ENCODE results near the gene TBC1D5. TPM values are rescaled to one million over a fixed set of nuclear protein-coding genes. Genes with fewer than 3 reads are reported as not detected.
"Not testable (repeated sequence)": the region's sequence is repeated elsewhere in the genome, so short reads cannot be mapped to it uniquely, and the experiment has no call there.

The TBC1D5 gene
- total RNA-seq, 1 experiment from 2014 or later = 59.1 TPM

DNA sequence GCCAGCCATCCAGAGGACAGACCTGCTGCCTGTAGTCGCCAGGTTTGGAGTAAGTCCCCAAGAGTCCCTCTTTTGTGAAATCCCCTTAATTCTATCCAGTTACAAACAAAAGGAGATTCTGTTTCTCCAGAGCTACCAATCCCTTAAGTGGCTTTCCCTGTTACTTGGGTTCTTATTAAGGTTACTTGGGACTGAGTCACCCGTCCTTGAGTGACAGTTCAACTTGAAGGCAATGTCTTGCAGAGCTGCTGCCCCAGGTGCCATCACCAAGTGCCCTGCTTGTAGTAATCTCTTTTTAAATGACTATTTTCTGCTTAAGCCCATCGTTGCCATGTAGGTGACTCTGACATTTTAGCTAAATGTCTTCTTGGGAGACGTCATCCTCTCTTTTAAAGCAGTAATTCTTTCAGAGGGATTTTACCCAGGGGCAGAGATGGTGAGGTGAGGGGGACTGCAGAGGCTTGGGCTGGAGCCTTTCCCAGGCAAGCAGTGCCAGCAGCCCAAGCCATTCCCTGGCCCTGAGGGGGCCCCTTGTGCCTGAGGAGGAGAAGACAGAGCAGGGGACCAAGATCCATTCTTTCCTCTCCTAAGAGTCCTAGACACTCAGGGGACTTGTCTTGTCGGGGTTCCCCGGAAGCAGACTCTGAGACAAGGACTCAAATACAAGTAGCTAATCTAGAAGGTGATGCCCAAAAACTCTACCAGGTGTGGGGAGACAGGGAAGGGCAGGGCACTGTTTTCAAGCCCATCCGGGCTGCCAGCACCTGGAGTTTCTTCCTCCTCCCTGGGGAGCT is 604.0 kb downstream of the TBC1D5 start:
- DNase-seq (ENCODE audit: low read depth) = peak; percentile 25

DNA sequence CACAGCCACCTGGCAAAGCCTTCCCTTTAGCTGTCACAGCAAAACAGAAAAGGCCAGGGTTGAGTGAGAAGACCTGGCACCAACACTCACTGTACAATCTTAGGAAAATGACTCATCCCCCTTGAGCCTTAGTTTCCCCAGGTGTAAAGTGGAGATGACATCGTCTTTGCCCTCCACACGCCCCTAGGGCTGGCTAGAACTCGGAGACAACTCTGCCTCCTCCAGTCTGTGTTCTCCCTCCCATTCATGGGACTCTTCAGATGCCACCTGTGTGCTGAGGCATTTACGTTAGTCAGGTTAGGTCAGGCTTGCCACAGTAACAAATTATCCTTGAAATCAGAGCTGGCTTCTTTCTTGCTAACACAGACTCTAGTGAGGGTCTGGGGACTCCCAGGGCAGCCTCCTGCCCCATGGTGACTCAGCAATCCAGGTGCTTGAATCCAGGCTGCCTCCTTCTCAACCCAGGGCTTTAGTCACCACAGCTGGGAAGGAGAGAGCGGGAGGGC is 605.1 kb downstream of the TBC1D5 start:
- DNase-seq (ENCODE audit: low read depth) = no peak

DNA sequence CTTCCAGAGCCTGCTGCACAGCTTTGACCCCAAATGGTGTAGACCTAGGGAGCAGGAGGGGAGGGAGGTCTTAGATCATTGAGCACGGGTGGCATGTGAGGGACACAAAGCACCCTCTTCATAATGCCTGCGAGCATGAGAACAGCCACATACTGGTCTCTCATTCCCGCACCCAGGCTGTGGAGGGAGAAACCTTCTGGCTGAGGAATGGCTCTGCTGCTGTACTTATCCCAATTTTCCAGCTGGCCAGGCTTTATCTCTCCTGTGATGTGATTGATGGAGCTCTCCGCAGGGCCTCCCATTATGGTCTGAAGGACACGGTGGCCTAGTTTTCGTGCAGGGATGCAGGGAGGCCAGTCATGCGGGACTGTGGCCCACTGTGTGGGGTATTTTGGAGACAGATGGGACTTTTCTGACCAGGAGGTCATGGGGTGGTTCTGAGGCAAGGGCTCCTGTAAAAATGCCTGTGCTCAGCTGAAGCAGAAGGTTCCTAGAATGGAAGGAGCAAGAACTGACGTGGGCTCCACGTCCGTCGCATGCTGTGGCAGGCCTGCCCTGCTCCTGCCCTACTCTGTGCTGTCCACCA is 606.2 kb downstream of the TBC1D5 start:
- no peak for DNase-seq (ENCODE audit: low read depth)

DNA sequence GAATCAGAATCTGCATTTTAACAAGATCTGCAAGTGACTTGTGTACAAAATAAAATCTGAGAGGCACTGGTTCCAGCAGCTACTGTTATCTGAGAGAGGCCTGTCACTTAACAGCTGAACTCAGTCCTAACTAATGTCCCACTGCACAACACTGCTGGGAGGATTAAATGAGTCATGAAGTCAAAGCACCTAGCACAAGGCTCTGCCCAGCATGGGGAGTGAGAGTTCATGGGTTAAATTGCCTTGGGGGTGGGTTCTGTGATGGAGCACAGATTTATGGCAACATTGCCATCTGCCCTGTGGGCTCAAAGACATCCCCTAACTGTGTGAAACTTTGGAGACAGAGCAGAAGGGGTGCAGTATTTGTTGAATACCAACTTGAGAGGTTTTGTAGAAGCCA is 606.7 kb downstream of the TBC1D5 start:
- no peak for DNase-seq (ENCODE audit: low read depth)

DNA sequence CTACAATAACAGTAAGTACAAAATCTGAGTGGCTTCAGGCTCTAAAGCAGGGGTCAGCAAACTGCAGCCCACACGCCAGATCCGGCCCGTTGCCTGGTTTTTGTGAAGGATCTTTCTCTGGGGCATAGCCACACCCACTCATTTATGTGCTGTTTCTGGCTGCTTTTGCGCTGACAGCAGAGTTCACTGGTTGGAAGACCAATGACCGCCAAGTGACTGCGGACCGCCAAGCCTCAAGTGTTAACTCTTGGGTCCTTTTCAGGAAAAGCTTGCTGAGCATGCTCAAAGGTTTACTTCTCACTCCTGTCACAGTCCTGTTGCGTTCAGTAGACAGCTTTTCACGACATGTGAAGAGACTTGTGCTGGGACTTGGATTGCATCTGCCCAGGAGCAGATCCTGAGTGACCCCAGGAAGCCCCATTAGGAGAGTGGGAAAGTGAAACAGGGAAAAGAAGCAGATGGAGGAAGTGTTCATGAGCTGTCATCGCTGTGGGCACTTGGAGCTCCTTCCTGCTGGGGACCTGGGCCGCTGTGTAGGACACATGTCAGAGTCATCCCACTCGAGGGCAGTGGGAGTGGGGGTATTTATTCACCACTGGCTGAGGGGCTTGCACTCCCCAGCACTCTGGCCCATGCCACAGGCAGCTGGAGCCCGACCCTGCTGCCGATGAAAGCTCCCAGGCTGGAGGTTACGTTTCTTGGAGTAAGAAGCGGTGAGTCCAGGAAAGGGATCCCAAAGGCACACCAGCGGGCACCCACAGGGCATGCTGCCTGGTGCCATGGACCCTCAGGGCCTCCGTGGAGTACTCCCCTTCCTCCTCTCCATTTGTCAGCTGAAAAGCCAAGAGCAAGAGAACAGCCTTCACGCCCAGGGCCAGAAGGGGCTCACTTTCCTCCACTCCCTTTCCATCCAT is 608.5 kb downstream of the TBC1D5 start:
- no peak for DNase-seq (ENCODE audit: low read depth)

DNA sequence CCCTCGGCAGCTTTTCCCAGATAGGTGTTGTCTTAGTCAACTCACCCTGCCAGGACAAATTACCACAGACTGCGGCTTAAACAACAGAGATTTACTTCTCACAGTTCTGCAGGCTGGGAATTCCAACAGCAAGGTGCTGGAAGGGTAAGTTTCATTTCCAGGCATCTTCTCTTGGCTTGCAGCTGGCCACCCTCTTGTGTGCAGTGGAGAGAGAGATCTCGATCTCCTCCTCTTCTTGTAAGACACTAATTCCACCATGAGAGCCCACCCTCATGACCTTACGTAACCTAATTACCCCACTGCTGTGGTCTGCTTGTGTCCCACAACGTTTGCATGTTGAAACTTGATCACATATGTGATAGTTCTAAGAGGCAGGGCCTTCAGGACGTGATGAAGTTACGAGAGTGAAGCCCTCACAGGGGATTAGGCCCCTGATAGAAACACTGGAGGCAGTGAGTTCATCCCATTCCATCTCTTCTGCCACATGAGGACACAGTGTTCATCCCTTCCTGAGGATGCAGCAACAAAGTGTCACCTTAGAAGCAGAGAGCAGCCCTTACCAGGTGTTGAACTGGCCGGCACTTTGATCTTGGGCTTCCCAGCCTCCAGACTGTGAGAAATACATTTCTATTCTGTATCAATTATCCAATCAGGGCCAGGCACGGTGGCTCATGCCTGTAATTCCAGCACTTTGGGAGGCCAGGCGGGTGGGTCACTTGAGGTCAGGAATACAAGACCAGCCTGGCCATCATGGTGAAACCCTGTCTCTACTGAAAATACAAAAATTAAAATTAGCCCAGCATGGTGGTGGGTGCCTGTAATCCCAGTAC is 609.9 kb downstream of the TBC1D5 start:
- DNase-seq (ENCODE audit: low read depth) = no peak

DNA sequence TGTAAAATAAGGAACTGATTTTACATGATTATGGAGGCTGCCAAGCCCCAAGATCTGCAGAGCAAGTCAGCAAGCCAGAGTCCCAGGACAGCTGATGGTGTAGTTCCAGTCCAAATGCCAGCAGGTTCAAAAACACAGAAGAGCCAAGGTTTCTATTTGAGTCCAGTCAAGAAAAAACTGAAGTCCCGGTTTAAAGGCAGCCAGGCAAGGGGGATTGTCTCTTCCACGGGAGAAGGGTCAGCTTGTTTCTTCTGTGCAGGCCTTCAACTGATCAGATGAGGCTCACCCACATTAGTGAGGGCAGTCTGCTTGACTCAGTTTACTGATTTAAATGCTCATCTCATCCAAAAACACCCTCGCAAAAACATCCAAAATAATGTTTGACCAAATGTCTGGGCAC is 611.5 kb downstream of the TBC1D5 start:
- no peak for DNase-seq (ENCODE audit: low read depth)

DNA sequence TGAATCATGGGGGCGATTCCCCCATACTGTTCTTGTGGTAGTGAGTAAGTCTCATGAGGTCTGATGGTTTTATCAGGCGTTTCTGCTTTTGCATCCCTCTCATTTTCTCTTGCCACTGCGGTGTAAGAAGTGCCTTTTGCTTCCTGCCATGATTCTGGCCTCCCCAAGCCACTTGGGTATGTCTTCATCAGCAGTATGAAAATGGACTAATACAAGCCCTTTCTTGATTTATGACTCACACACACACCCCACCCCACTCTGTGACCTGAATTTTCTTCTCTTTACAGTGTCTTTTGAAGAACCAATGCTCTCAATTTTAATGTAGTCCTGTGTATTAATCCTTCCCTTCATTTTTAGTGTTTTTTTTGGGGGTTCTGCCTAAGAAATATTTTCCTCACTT is 612.9 kb downstream of the TBC1D5 start:
- no peak for DNase-seq (ENCODE audit: low read depth)

DNA sequence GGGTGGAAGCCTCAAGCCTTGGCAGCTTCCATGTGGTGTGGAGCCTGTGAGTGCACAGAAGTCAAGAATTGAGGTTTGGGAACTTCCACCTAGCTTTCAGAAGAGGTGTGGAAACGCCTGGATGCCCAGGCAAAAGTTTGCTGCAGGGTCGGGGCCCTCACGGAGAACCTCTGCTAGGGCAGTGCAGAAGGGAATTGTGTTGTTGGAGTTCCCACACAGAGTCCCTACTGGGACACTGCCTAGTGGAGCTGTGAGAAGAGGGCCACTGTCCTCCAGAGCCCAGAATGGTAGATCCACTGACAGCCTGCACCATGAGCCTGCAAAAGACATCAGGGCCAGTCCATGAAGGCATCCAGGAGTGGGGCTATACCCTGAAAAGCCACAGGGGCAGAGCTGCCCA is 613.8 kb downstream of the TBC1D5 start:
- DNase-seq (ENCODE audit: low read depth) = not testable (repeated sequence)

DNA sequence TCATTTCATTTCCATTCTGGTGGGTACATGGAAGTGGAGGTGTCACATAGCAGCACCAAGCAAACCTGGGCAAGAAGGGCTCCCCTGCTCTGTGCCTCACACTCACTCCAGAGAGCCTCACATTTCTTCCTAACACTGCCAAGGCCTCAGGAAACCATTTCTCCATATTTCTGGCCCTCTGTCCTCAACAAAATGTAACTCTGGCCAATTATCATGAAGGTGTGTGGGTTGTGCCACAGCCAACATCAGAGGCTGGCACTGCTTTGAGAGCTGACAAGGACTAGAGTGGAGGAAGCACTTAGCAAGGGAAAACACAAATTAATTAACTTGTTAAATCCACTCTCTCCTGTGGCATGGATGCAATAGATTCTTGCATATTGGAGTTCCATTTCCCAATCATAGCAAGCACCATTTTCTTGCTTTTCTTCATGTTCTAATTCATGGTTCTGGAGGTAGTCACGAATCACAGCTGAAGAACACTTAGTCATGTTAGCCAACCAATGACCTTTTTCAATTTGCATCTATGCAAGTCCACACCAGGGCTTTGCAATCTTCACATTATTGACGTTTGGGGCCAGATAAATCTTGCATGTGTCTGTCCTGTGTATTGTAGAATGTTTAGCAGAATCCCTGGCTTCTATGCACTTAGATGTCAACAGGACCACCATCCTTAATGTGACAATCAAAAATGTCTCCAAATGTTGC is 616.5 kb downstream of the TBC1D5 start:
- no peak for DNase-seq (ENCODE audit: low read depth)

DNA sequence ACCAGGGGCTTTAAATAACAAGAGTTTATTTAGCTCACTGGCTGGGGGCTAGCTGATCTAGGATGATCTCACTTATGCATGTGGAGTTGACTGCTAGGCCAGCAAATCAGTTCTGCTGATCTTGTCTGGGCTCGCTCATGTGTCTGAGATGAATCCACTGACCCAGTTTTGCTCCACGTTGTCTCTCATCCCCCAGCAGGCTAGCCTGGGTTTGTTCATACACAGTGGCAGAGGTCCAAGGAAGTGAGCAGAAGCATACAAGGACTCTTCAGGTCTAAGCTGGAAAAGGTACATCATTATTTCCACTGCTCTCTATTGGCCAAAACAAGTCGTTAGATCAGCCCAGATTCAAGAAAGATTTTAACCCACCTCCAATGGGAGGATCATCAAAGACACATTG is 619.7 kb downstream of the TBC1D5 start:
- DNase-seq (ENCODE audit: low read depth) = no peak

DNA sequence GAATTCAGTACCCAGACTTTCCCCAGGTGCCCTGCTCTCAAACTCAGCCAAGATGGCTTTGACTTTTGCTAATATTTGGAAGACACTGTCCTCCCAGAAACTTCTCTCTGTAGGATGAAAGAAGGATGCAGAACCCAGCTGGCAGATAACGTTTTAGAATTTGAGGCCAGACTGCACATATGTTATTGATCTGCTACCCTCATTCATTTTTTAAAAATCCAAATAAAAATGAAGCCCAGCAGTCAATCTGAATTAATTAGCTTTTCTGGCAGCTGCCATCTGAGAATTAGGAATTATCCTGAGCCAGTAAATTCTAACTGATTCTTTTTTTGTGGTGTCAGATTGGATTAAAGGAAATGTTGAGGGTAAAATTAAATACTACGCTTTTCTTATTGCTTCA is 621.1 kb downstream of the TBC1D5 start:
- DNase-seq (ENCODE audit: low read depth) = no peak

DNA sequence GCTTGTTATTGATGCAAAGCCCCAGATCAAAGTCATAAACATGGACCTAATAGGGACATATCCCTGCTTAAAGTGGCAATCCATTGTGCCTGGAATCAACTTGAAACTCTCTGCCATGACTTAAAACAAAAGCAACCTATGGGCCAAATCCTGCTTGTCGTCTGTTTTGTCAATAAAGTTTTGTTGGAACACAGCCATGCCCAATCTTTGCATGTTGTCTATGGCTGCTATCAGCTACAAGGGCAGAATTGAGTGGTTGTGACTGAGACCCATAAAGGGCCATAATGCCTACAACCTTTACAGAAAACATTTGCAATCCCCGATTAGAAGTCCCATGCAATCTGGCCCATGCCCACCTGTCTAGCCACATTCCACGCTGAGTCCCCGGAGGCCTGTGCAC is 622.3 kb downstream of the TBC1D5 start:
- DNase-seq (ENCODE audit: low read depth) = no peak

DNA sequence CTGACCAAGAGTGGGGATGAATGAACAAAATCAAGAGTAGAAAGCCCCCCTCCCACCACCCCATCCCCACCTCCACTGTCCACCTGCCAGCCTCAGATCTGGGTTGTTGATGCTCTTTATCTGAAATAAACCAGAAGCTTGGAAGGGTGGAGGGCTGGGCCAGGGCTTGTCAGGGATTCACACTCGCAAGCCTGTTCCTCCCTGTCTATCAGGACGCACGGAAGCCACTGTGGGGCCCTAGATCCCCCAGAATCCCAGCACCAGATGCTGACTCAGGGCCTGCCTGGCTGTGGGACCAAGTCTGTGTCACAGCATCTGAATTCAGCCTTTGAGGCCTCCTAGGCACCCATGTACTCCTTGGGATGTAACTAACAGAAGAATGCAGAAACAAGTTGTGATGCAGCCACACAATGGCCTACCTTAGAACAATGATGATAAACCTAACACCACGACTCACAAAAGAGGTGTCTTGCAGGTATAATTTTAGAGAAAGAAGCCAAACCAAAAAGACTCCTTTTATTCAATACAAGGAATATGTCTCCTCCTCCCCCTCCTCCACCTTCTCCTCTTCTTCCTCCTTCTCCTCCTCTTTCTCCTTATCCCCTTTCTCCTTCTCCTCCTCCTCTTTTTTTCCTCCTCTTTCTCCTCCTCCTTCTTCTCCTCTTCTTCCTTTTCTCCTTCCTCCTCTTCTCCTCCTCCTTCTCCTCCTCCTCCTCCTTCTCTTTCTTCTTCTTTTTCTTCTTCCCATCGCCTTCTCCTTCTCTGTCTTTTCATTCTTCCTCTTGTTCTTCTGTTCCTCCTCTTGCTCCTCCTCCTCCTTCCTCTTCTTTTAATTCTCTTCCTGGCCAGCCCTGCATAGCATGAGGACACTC is 623.0 kb downstream of the TBC1D5 start:
- no peak for DNase-seq (ENCODE audit: low read depth)

DNA sequence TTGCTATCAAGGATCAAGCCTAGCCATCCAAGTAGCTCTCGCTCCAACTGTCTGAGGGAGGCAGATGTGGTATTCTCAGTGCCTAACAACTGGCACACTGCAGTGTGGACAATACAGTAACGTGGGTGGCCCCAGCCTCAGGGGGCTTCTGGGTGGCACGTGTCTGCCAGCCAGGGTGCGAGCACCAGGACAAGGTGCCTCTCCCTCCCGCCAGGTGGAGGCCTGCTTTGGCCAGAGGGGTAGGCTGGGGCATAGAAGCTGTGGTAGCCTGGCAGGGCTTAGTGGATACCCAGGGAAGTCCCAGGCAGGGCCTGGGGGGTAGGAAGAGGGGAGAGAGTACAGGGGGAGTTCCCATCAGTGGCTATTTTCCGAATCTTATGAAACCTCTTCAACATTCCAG is 623.7 kb downstream of the TBC1D5 start:
- no peak for DNase-seq (ENCODE audit: low read depth)

DNA sequence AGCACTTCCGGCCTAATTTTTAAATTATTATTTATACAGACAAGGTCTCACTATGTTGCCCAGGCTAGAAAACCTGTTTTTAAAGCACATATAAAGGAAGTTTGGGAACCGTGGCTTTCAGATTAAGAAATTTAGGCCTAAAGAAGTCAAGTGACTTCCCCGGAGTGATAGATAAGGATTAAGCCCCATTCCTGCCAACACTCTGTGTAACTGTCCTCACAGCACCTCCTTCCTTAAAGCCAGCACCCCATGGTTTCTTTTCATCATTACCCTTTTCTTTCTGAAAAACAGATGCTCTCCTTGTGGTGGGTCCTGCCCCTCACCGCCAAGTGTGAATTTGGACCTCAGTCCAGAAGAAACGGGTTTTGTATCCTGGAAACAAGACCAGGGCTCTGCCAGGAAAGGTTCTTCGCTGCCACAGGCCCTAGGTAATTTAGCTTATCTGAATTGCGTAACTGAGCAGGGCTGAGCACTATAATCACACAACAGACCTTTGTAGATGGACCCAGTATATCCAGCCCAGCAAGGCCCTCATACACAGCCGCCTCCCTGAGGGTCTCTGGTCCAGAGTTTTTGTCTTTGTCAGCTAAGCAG is 626.3 kb downstream of the TBC1D5 start:
- no peak for DNase-seq (ENCODE audit: low read depth)

DNA sequence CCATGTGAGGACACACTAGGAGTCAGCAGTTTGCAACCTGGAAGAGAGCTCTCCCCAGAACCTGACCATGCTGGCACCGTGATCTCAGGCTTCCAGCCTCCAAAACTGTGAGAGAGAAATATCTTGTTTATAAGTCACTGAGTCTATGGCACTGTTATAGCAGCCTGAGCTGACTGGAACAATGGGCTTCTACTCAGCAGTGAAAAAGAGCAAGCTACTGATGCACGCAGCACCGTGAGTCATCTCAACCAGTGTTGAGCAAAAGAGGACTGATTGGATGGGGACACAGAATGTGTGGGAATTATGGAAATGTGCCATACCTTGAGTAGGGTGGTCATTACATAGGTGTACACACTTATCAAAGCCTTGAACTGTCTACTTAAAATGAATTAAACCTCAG is 627.2 kb downstream of the TBC1D5 start:
- DNase-seq (ENCODE audit: low read depth) = peak; percentile 22

DNA sequence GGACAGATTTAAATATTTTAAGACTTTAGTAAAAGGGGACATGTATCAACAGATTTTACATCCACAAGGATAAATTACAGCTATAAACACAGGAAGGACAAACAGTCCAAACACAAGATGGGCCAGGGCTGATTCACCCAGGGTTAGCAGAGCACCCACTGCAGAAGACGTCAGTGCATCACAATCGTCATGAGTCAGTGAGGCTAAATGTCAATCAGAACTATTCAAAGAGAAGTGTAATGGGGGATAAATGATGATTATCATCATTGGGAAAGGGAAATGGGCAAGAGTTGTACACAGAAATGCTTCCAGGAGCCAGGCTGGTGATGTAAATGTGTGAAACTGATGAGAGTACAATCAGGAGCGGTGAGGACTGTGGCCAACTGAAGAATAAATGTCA is 630.8 kb downstream of the TBC1D5 start:
- DNase-seq (ENCODE audit: low read depth) = peak; percentile 18

DNA sequence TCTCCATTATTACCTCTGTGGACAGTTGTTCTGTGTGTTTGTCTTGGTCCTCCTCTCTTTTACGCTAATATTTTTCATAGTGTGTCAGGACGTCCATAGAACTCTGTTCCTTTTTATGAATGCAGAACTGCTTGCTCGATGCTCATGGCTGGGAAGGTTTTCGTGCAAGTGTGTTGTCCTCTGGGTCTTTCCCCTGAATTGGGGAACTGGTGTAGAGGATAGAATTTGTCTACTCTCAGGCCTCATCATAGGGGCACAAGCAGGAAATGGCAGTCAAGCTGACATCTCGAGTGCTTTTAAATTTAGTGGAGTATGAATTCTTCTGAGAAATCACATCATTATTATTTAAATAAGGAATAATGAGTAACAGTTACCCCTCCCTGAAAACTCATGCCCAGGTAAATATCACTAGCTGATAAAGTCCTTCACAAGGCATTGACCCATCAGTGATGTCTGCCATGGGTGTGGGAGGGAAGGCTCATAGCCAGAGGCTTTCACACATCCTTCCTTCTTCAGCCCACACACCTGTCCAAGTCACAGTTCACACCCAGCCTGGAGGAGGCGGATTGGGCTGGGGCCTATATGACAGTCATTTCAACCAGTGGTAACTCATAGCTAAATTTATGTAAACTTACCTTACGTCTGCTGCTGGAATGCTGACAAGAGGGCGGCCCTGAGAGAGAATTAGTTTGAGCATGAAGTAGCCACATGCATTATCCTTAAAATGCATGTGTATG is 631.6 kb downstream of the TBC1D5 start:
- no peak for DNase-seq (ENCODE audit: low read depth)
